GM13976 (cell line): ENCODE results near the gene CCDC88B.
"Not testable (repeated sequence)": the region's sequence is repeated elsewhere in the genome, so short reads cannot be mapped to it uniquely, and the experiment has no call there.

Experiments
- DNase-seq: peaks from one replicate; pipeline ENCODE4 v3.0.0; 2012; ENCODE audit warnings: low spot score
- CTCF ChIP-seq: IDR thresholded peaks from 2 replicates; pipeline ENCODE4 v1.5.1; 2012; ENCODE audit warnings: borderline replicate concordance, mild to moderate bottlenecking; ENCODE audit not compliant: insufficient read depth; ENCODE audit errors: extremely low read depth, missing control alignments, control extremely low read depth
- in situ Hi-C: fragments of 300-500 bp; cut with MboI; formaldehyde crosslinking; loops from one replicate; pipeline ENCODE4 v1.12.0; 2022; ENCODE audit warnings: low sequenced_read_pairs, mixed read lengths, inconsistent platforms; ENCODE audit not compliant: unreplicated experiment

The CCDC88B gene

GRCh38 chr11:64305075-64305690, 34.8 kb upstream of the CCDC88B start, which contains the start of gene ESRRA:
Gene ESRRA, plus strand, starts transcription at chr11:64305524. Its CDS starts 1,656 bp downstream, at chr11:64307180.
- peak; percentile 100 for DNase-seq
- in situ Hi-C loops = no loop called here

GRCh38 chr11:64305691-64306562, 34.1 kb upstream of the CCDC88B start:
- TF ChIP-seq CTCF = peak; percentile 43
- in situ Hi-C loops = no loop called here
- DNase-seq = no peak

More at GRCh38 chr11:64305075-64305690, 34.8 kb upstream of the CCDC88B start, which contains the start of gene ESRRA:
- TF ChIP-seq CTCF = no peak

- in situ Hi-C loops = no loop called here
These were observed 33.5 kb upstream of the CCDC88B start for GRCh38 chr11:64306563-64306875.

GRCh38 chr11:64306876-64307622, 33.0 kb upstream of the CCDC88B start:
- no peak for TF ChIP-seq CTCF
- no peak for DNase-seq
- in situ Hi-C loops = no loop called here

More at GRCh38 chr11:64306563-64306875, 33.5 kb upstream of the CCDC88B start:
- no peak for TF ChIP-seq CTCF
- DNase-seq = no peak

- in situ Hi-C loops = not testable (repeated sequence)
These were observed 32.2 kb upstream of the CCDC88B start for GRCh38 chr11:64307795-64308194.

GRCh38 chr11:64312947-64313346, 27.1 kb upstream of the CCDC88B start:
- no peak for DNase-seq
- in situ Hi-C loops = no loop called here
- TF ChIP-seq CTCF = no peak

More at GRCh38 chr11:64307795-64308194, 32.2 kb upstream of the CCDC88B start:
- DNase-seq = not testable (repeated sequence)
